Gastrocnemius medialis (tissue), 4 donors: ENCODE data around the gene HAGHL. TPM values are rescaled to one million over a fixed set of nuclear protein-coding genes. Genes with fewer than 3 reads are reported as not detected.

ENCODE experiments used
- ATAC-seq, 2 donors: fragments of 150-250 bp; one replicate each; pipeline ENCODE4 v1.9.1; 2016
- DNase-seq, 2 donors: peaks; one replicate each; pipeline ENCODE4 v3.0.0-alpha.2; 2019
- H3K27ac ChIP-seq, 4 donors: fragments of 200-600 bp; sonication (generic); 1 replicate in 1 of 4; 2 replicates in 3 of 4; pipeline ENCODE4 v1.5.1; 2016 to 2018; ENCODE audit warnings: mild to moderate bottlenecking in 2 of 4, moderate library complexity in 1 of 4
- H3K27me3 ChIP-seq, 3 donors: fragments of 200-600 bp; sonication (generic) in 2 of 3; 1 replicate in 1 of 3; 2 replicates in 2 of 3; pipeline versions ENCODE4 v1.5.1 to v1.6.0; 2016 to 2019; ENCODE audit warnings: mild to moderate bottlenecking in 1 of 3, moderate library complexity in 1 of 3
- H3K36me3 ChIP-seq, 2 donors: fragments of 200-600 bp; sonication (generic) in 1 of 2; one replicate each; pipeline ENCODE4 v1.5.1; 2017 to 2018
- H3K4me1 ChIP-seq, 2 donors: fragments of 200-600 bp; sonication (generic) in 1 of 2; one replicate each; pipeline ENCODE4 v1.5.1; 2016 to 2017; ENCODE audit warnings: mild to moderate bottlenecking in 2 of 2
- H3K4me3 ChIP-seq, 4 donors: fragments of 200-600 bp; sonication (generic) in 3 of 4; 1 replicate in 1 of 4; 2 replicates in 3 of 4; pipeline ENCODE4 v1.5.1; 2016 to 2019; ENCODE audit warnings: mild to moderate bottlenecking in 2 of 4
- H3K9me3 ChIP-seq, 3 donors: fragments of 200-600 bp; sonication (generic) in 2 of 3; 1 replicate in 1 of 3; 2 replicates in 2 of 3; pipeline ENCODE4 v1.5.1; 2016 to 2019
- POLR2A ChIP-seq, 2 donors: fragments of 450-650 bp; IDR thresholded peaks; one replicate each; pipeline ENCODE4 v1.6.1; 2017; ENCODE audit warnings: antibody characterized with exemption in 2 of 2, mild to moderate bottlenecking in 2 of 2, moderate library complexity in 2 of 2
- in situ Hi-C, 4 donors: fragments of 200-750 bp; cut with MboI; loops; one replicate each; pipeline versions ENCODE4 v1.15.0 to v1.8.0; 2017; ENCODE audit warnings: low sequenced_read_pairs in 4 of 4
- intact Hi-C: fragments of 100-400 bp; cut with DNase I; formaldehyde crosslinking; loops from one replicate; pipeline ENCODE4 v1.15.1; 2023; ENCODE audit warnings: low total_unique reads
- total RNA-seq, 4 donors: library from RNA; depleted of rRNA; stranded (reverse); fragments of >200 nt; gene quantifications; one replicate each; pipeline versions ENCODE4 v1.1.0 to v1.2.3, GENCODE V29; 2016
- TF ChIP-seq, protein P1 (sequence below), 5 experiments: fragments of 450-650 bp in 3 of 5; fragments of 200-600 bp in 2 of 5; sonication (generic) in 2 of 5; IDR thresholded peaks in 4 of 5; conservative IDR thresholded peaks in 1 of 5; 1 replicate in 4 of 5; 2 replicates in 1 of 5; pipeline ENCODE4 v1.5.1; 2016 to 2019; ENCODE audit warnings: antibody characterized with exemption in 5 of 5, mild to moderate bottlenecking in 3 of 5, moderate library complexity in 3 of 5

Gene HAGHL
- total RNA-seq, 4 donors from 2014 or later, result 0.27 to 0.42 TPM; not detected in 2

GRCh38 chr16:747978-748746, 21.3 kb downstream of the HAGHL start:
- DNase-seq (no peak), ATAC-seq (no peak)
- Histone ChIP-seq H3K9me3 (no peaks in the 10 kb centered on the region), H3K4me1 (no peaks in the 10 kb centered on the region), H3K27ac (no peak overlapping the region), H3K27me3 (peaks cover 6 to 31% (median 11%) of the 10 kb centered on the region in 3 donors), H3K36me3 (no peaks in the 10 kb centered on the region), H3K4me3 (no peak overlapping the region)
- in situ Hi-C loops, result no loop called here
- no peak for TF ChIP-seq POLR2A (IDR thresholded peaks at IDR 0.05)
- TF ChIP-seq, protein P1, sequence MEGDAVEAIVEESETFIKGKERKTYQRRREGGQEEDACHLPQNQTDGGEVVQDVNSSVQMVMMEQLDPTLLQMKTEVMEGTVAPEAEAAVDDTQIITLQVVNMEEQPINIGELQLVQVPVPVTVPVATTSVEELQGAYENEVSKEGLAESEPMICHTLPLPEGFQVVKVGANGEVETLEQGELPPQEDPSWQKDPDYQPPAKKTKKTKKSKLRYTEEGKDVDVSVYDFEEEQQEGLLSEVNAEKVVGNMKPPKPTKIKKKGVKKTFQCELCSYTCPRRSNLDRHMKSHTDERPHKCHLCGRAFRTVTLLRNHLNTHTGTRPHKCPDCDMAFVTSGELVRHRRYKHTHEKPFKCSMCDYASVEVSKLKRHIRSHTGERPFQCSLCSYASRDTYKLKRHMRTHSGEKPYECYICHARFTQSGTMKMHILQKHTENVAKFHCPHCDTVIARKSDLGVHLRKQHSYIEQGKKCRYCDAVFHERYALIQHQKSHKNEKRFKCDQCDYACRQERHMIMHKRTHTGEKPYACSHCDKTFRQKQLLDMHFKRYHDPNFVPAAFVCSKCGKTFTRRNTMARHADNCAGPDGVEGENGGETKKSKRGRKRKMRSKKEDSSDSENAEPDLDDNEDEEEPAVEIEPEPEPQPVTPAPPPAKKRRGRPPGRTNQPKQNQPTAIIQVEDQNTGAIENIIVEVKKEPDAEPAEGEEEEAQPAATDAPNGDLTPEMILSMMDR (IDR thresholded peaks at IDR 0.05 in 4 of 5, conservative IDR thresholded peaks at IDR 0.05 in 1 of 5), result no peak
- intact Hi-C loops, result no loop called here

DNA sequence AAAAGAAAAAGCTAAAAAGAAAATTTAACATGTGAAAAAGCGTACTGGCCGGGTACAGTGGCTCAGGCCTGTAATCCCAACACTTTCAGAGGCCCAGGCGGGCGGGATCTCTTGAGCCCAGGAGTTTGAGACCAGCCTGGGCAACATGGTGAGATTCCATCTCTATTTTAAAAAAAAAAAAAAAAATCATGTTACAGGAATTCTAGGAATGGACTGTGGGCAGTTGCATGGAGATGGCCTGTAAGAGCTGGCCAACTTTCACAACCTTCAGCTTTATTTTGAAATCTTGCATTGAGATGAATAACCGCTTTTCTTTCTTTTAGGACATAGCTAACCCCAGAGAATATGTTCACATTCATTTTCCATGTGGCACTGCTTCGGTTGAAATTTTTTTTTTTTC, 22.1 kb downstream of the HAGHL start:
- no peak overlapping the region for H3K4me3 ChIP-seq
- no peaks in the 10 kb centered on the region for H3K36me3 ChIP-seq
- intact Hi-C loops (no loop called here), in situ Hi-C loops (no loop called here)
- no peak for TF ChIP-seq POLR2A (IDR thresholded peaks at IDR 0.05)
- TF ChIP-seq, protein P1 (IDR thresholded peaks at IDR 0.05 in 4 of 5, conservative IDR thresholded peaks at IDR 0.05 in 1 of 5), result no peak
- ATAC-seq (no peak), DNase-seq (no peak)
- H3K27me3 ChIP-seq, result peaks cover 10 to 29% (median 13%) of the 10 kb centered on the region in 3 donors
- no peaks in the 10 kb centered on the region for H3K4me1 ChIP-seq
- no peak overlapping the region for H3K27ac ChIP-seq
- H3K9me3 ChIP-seq, result no peaks in the 10 kb centered on the region

DNA sequence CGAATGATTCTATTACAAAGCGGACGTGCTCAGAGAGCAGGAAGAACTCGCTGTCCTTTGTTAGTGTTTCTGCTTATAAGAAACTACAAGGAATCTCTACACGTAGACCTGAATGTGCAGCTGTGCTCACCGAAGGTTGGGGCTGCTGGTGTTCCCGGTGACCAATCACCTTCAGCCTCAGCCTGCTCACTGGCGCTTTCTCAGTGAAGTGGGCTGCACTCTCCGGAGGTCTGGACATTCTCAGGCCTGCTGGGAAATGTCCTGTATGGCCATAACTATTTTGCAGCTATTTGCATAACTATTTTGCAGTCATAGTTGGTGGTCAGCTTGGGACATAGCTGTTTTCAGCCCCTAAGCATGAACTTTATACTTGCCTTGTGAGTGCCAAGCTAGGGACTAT, 23.6 kb downstream of the HAGHL start:
- H3K27me3 ChIP-seq, result peaks cover 12 to 31% (median 15%) of the 10 kb centered on the region in 3 donors
- DNase-seq (no peak), ATAC-seq (no peak)
- intact Hi-C loops (no loop called here), in situ Hi-C loops (no loop called here)
- no peaks in the 10 kb centered on the region for H3K36me3 ChIP-seq
- H3K4me3 ChIP-seq, result no peak overlapping the region
- no peaks in the 10 kb centered on the region for H3K4me1 ChIP-seq
- no peaks in the 10 kb centered on the region for H3K9me3 ChIP-seq
- no peak for TF ChIP-seq POLR2A (IDR thresholded peaks at IDR 0.05)
- TF ChIP-seq, protein P1 (IDR thresholded peaks at IDR 0.05 in 4 of 5, conservative IDR thresholded peaks at IDR 0.05 in 1 of 5), result no peak
- no peak overlapping the region for H3K27ac ChIP-seq

- no peak overlapping the region for H3K27ac ChIP-seq
- intact Hi-C loops, result no loop called here
- DNase-seq (no peak), ATAC-seq (no peak)
- H3K9me3 ChIP-seq, result no peaks in the 10 kb centered on the region
- no peaks in the 10 kb centered on the region for H3K36me3 ChIP-seq
- TF ChIP-seq, protein P1 (IDR thresholded peaks at IDR 0.05 in 4 of 5, conservative IDR thresholded peaks at IDR 0.05 in 1 of 5), result no peak
- no peak for TF ChIP-seq POLR2A (IDR thresholded peaks at IDR 0.05)
- H3K4me1 ChIP-seq, result no peaks in the 10 kb centered on the region
- no peak overlapping the region for H3K4me3 ChIP-seq
- in situ Hi-C loops, result no loop called here
- H3K27me3 ChIP-seq, result peaks cover 12 to 36% (median 15%) of the 10 kb centered on the region in 3 donors
Measured at GRCh38 chr16:751152-752006, 24.5 kb downstream of the HAGHL start.
